Breast epithelium (tissue), 3 donors: Measurements from ENCODE around the gene GDF10.

ENCODE experiments used
- POLR2A ChIP-seq: fragments of 450-650 bp; IDR thresholded peaks from one replicate; pipeline ENCODE4 v1.6.1; 2016; ENCODE audit warnings: antibody characterized with exemption, mild to moderate bottlenecking, moderate library complexity
- TF ChIP-seq, protein P1 (sequence below), 3 donors: fragments of 450-650 bp; IDR thresholded peaks; one replicate each; pipeline ENCODE4 v1.5.1; 2016 to 2017; ENCODE audit warnings: antibody characterized with exemption in 3 of 3, mild to moderate bottlenecking in 3 of 3, moderate library complexity in 3 of 3

DNA sequence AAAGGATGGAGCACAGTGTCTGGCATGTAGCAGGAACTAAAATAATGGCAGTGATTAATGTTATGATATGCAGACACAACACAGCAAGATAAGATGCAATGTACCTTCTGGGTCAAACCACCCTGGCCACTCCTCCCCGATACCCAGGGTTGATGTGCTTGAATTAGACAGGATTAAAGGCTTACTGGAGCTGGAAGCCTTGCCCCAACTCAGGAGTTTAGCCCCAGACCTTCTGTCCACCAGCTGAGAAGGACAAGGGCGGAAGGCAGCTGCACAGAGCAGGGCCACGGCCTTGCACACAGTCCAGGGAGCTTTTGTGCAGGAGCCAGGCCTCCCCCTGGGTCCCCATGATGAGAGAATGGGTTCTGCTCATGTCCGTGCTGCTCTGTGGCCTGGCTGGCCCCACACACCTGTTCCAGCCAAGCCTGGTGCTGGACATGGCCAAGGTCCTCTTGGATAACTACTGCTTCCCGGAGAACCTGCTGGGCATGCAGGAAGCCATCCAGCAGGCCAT lies 48.2 kb downstream of the GDF10 start, which contains the start of gene RBP3:
- TF ChIP-seq POLR2A = no peak
- TF ChIP-seq, protein P1, sequence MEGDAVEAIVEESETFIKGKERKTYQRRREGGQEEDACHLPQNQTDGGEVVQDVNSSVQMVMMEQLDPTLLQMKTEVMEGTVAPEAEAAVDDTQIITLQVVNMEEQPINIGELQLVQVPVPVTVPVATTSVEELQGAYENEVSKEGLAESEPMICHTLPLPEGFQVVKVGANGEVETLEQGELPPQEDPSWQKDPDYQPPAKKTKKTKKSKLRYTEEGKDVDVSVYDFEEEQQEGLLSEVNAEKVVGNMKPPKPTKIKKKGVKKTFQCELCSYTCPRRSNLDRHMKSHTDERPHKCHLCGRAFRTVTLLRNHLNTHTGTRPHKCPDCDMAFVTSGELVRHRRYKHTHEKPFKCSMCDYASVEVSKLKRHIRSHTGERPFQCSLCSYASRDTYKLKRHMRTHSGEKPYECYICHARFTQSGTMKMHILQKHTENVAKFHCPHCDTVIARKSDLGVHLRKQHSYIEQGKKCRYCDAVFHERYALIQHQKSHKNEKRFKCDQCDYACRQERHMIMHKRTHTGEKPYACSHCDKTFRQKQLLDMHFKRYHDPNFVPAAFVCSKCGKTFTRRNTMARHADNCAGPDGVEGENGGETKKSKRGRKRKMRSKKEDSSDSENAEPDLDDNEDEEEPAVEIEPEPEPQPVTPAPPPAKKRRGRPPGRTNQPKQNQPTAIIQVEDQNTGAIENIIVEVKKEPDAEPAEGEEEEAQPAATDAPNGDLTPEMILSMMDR (IDR thresholded peaks at IDR 0.05) = no peak
